Measurements from ENCODE around the gene TSHZ2. TPM values are rescaled to one million over a fixed set of nuclear protein-coding genes. Genes with fewer than 3 reads are reported as not detected.

Gene TSHZ2
- total and polyA plus RNA-seq, 2 experiments from 2014 or later, result 10.4 to 32.0 TPM

DNA sequence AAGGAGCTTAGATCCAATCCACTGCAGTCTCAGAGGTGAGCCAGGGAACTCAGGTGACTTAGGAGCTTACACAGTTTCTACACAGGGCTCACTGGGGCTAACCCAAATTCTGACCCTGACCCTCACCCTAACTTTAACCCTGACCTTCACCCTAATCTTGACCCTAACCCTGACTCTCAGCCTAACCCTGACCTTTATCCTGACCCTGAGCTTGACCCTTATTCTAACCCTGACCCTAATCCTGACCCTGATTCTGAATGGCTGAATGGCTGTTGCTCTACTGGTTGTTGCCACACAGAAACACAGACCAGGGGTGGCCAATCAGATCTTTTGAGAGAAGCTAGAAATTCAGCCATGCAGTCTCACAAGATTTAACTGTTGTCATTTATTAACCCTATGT lies 180.1 kb downstream of the TSHZ2 start:
- no peaks in the 10 kb centered on the region for H3K9me3 ChIP-seq (ENCODE audit: low read depth)
- peaks cover 36% of the 10 kb centered on the region for H3K4me1 ChIP-seq (ENCODE audit: low read depth)
- DNase-seq (ENCODE audit: low read depth in 1 of 2, low spot score in 1 of 2), result no peak
- H3K27me3 ChIP-seq, result no peaks in the 10 kb centered on the region
- H3K4me3 ChIP-seq, result no peak overlapping the region
- TF ChIP-seq CTCF (IDR thresholded peaks at IDR 0.05; ENCODE audit: low read depth, low read length), result no peak
- no peak overlapping the region for H3K27ac ChIP-seq
- no peaks in the 10 kb centered on the region for H3K36me3 ChIP-seq

DNA sequence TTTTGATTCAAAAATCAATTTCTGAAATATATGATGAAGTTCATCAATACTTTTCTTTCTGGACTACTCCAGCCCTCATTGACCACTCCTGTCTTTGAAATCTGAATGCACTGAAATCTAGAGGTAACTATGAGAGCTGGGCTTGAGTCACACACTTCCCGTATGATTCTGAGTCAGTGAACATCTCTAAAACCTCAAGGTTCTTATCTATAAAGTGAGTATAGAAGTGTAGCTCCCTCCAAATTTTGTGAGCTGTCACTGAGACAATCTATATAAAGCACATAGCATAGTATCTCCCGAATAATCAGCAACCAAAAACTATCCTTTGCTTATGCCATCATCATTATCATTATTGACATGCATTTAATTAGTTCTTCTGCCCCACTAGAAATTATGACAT lies 182.4 kb downstream of the TSHZ2 start:
- Histone ChIP-seq H3K27ac (no peak overlapping the region), H3K4me3 (no peak overlapping the region), H3K4me1 (ENCODE audit: low read depth) (peaks cover 19% of the 10 kb centered on the region), H3K27me3 (no peaks in the 10 kb centered on the region), H3K9me3 (ENCODE audit: low read depth) (no peaks in the 10 kb centered on the region), H3K36me3 (no peaks in the 10 kb centered on the region)
- DNase-seq (ENCODE audit: low read depth in 1 of 2, low spot score in 1 of 2), result peak in 1 of 2 donors; percentile 38
- TF ChIP-seq CTCF (IDR thresholded peaks at IDR 0.05; ENCODE audit: low read depth, low read length), result no peak

- Histone ChIP-seq H3K4me1 (ENCODE audit: low read depth) (peaks cover 7% of the 10 kb centered on the region), H3K4me3 (no peak overlapping the region), H3K9me3 (ENCODE audit: low read depth) (no peaks in the 10 kb centered on the region), H3K36me3 (no peaks in the 10 kb centered on the region), H3K27me3 (no peaks in the 10 kb centered on the region), H3K27ac (no peak overlapping the region)
- TF ChIP-seq CTCF (IDR thresholded peaks at IDR 0.05; ENCODE audit: low read depth, low read length), result peak; percentile 60
- DNase-seq (ENCODE audit: low read depth in 1 of 2, low spot score in 1 of 2), result peak in 1 of 2 donors; percentile 57
Measured at GRCh38 chr20:53157443-53158408, 185.6 kb downstream of the TSHZ2 start.

DNA sequence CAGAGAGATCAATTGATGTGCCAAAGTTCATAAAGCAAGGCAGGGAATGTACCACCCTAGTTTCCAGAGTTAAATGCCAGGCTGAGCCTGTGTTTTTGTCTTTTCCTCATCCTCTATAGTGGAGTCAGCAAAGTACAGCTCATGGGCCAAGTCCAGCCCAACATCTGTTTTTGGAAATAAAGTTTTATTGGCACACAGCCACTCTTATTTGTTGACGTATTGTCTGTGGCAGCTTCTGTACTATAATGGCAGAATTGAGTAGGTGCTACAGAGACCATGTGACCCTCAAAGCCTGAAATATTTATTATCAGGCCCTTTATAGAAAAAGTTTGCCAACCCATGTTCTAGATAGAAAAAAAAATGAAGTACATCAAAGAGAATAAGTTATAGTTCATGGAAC lies 187.0 kb downstream of the TSHZ2 start:
- no peak for DNase-seq (ENCODE audit: low read depth in 1 of 2, low spot score in 1 of 2)
- no peak overlapping the region for H3K27ac ChIP-seq
- no peak overlapping the region for H3K4me3 ChIP-seq
- H3K9me3 ChIP-seq (ENCODE audit: low read depth), result no peaks in the 10 kb centered on the region
- H3K27me3 ChIP-seq, result no peaks in the 10 kb centered on the region
- H3K36me3 ChIP-seq, result no peaks in the 10 kb centered on the region
- TF ChIP-seq CTCF (IDR thresholded peaks at IDR 0.05; ENCODE audit: low read depth, low read length), result no peak
- H3K4me1 ChIP-seq (ENCODE audit: low read depth), result peaks cover 10% of the 10 kb centered on the region

DNA sequence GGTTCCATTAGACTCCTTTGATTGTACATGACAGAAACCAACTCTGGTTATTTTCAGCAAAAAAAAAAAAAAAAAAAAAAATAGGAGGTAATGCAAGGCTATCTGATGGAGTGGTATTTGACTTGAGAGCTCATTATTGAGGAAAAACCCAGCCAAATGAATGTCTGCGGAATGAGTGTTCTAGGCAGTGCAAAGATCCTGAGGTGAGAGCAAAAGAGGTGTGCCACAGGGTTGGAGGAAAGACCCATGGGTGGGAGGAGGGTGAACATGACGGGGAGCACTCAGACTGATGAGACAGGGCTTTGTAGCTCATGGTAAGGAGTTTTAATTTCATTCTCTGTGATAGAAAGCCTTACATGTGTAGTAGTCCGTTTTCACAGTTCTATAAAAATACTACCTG lies 188.9 kb downstream of the TSHZ2 start:
- Histone ChIP-seq H3K27ac (no peak overlapping the region), H3K4me3 (no peak overlapping the region), H3K27me3 (no peaks in the 10 kb centered on the region), H3K4me1 (ENCODE audit: low read depth) (peaks cover 10% of the 10 kb centered on the region), H3K36me3 (no peaks in the 10 kb centered on the region), H3K9me3 (ENCODE audit: low read depth) (no peaks in the 10 kb centered on the region)
- DNase-seq (ENCODE audit: low read depth in 1 of 2, low spot score in 1 of 2), result no peak
- TF ChIP-seq CTCF (IDR thresholded peaks at IDR 0.05; ENCODE audit: low read depth, low read length), result no peak

All from cardiac muscle cell (in vitro differentiated cells and primary cell).